Measurements from ENCODE around the gene C16orf87. TPM values are rescaled to one million over a fixed set of nuclear protein-coding genes. Genes with fewer than 3 reads are reported as not detected.

C16orf87 gene
- total RNA-seq, 1 experiment from 2014 or later, result 8.7 TPM

DNA sequence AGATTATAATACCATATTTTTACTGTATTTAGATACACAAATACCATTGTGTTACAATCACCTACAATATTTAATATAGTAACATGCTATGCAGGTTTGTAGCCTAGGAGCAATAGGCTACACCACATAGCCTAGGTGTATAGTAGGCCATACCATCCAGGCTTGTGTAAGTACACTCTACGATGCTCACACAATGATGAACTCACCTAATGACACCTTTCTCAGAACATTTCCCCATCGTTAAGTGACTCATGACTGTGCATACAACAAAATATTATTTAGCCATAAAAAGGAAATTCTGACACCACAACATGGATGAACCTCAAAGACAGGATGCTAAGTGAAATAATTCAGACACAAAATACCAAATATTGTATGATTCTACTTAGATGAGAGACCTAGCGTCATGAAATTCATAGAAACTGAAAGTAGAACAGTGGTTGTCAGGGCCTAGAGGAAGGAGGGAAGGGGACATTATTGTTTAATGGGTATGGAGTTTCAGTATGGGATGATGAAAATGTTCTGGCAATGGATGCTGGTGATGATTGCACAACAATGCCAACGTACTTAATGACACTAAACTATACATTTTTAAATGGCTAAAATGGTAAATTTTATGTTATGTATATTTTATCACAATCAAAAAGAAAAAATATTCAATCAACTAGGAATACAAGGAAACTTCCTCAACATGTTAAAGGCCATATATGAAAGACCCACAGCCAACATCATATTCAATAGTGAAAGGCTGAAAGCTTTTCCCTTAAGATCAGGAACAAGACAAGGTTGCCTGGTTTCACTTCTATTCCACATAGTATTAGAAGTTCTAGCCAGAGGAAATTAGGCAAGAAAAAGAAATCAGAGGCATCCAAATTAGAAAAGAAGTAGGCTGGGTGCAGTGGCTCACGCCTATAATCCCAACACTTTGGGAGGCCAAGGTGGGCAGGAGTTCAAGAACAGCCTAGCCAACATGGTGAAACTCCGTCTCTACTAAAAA, 5.9 kb upstream of the C16orf87 start:
- ChIA-PET POLR2A (no interaction called here), CTCF (no interaction called here)
- in situ Hi-C loops (cut with HindIII; ENCODE audit: low pct_unique_long_range_greater_than_20kb, low sequenced_read_pairs), result no loop called here

GRCh38 chr16:46833460-46833800, 2.5 kb upstream of the C16orf87 start:
- Histone ChIP-seq H3K4me3 (ENCODE audit: low read depth in 2 of 2, low read length in 2 of 2) (no peak overlapping the region), H3K4me1 (ENCODE audit: control insufficient read depth, insufficient read depth, low read length) (peaks cover 6% of the 10 kb centered on the region; the same call in 1 of the 2 replicates), H3K36me3 (ENCODE audit: control insufficient read depth, insufficient read depth, low read length) (peaks cover 4% of the 10 kb centered on the region; the same call in 1 of the 2 replicates), H3K27ac (ENCODE audit: low read length) (no peak overlapping the region), H3K27me3 (ENCODE audit: control insufficient read depth, insufficient read depth, low read length) (no peaks in the 10 kb centered on the region), H3K9me3 (ENCODE audit: control insufficient read depth, insufficient read depth, low read depth, low read length) (no peaks in the 10 kb centered on the region)
- BruUV-seq (replicated peaks), result no TSS peak
- in situ Hi-C loops (cut with HindIII; ENCODE audit: low pct_unique_long_range_greater_than_20kb, low sequenced_read_pairs), result no loop called here
- ATAC-seq (no peak), DNase-seq (ENCODE audit: low read depth, low spot score) (no peak)
- no peak for TF ChIP-seq CTCF (IDR thresholded peaks at IDR 0.05)
- ChIA-PET CTCF (interaction anchor here (0.5 kb wide), 1 partner anchor 194 kb away, joined by 4 read pairs; no protein-coding TSS in a partner anchor), POLR2A (no interaction called here)
- intact Hi-C loops (cut with micrococcal nuclease; ENCODE audit: unreplicated experiment), result no loop called here

More for the DNA sequence above, 5.9 kb upstream of the C16orf87 start:
- Histone ChIP-seq H3K36me3 (ENCODE audit: control insufficient read depth, insufficient read depth, low read length) (no peaks in the 10 kb centered on the region), H3K9me3 (ENCODE audit: control insufficient read depth, insufficient read depth, low read depth, low read length) (no peaks in the 10 kb centered on the region), H3K4me3 (ENCODE audit: low read depth in 2 of 2, low read length in 2 of 2) (no peak overlapping the region), H3K4me1 (ENCODE audit: control insufficient read depth, insufficient read depth, low read length) (no peaks in the 10 kb centered on the region), H3K27ac (ENCODE audit: low read length) (no peak overlapping the region), H3K27me3 (ENCODE audit: control insufficient read depth, insufficient read depth, low read length) (no peaks in the 10 kb centered on the region)
- TF ChIP-seq, protein P1, sequence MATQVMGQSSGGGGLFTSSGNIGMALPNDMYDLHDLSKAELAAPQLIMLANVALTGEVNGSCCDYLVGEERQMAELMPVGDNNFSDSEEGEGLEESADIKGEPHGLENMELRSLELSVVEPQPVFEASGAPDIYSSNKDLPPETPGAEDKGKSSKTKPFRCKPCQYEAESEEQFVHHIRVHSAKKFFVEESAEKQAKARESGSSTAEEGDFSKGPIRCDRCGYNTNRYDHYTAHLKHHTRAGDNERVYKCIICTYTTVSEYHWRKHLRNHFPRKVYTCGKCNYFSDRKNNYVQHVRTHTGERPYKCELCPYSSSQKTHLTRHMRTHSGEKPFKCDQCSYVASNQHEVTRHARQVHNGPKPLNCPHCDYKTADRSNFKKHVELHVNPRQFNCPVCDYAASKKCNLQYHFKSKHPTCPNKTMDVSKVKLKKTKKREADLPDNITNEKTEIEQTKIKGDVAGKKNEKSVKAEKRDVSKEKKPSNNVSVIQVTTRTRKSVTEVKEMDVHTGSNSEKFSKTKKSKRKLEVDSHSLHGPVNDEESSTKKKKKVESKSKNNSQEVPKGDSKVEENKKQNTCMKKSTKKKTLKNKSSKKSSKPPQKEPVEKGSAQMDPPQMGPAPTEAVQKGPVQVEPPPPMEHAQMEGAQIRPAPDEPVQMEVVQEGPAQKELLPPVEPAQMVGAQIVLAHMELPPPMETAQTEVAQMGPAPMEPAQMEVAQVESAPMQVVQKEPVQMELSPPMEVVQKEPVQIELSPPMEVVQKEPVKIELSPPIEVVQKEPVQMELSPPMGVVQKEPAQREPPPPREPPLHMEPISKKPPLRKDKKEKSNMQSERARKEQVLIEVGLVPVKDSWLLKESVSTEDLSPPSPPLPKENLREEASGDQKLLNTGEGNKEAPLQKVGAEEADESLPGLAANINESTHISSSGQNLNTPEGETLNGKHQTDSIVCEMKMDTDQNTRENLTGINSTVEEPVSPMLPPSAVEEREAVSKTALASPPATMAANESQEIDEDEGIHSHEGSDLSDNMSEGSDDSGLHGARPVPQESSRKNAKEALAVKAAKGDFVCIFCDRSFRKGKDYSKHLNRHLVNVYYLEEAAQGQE (IDR thresholded peaks at IDR 0.05; ENCODE audit: insufficient read depth in 1 of 2, low read depth in 2 of 2, low read length in 1 of 2), result no peak
- no peak for TF ChIP-seq POLR2AphosphoS5 (IDR thresholded peaks at IDR 0.05; ENCODE audit: low read depth, low read length)
- TF ChIP-seq TCF7L2 (IDR thresholded peaks at IDR 0.05; ENCODE audit: low read depth, low read length), result no peak
- TF ChIP-seq SIN3A (IDR thresholded peaks at IDR 0.05; ENCODE audit: borderline replicate concordance, insufficient read depth, low read depth, low read length), result no peak
- no peak for TF ChIP-seq CTCF (IDR thresholded peaks at IDR 0.05)
- no TSS peak for BruUV-seq (replicated peaks)
- no peak for DNase-seq (ENCODE audit: low read depth, low spot score)
- ATAC-seq, result no peak
- intact Hi-C loops (cut with micrococcal nuclease; ENCODE audit: unreplicated experiment), result no loop called here

All from Panc1 (cell line).